Fibroblast of upper back skin (primary cell): ENCODE data around the gene ENDOV.

ENCODE experiments used
- DNase-seq: peaks from one replicate; pipeline ENCODE4 v3.0.0-alpha.2; 2013

Gene ENDOV

GRCh38 chr17:80416940-80417293 lies 1.9 kb downstream of the ENDOV start:
- no peak for DNase-seq

- DNase-seq = no peak
Measured at GRCh38 chr17:80418589-80418988, 3.6 kb downstream of the ENDOV start.

GRCh38 chr17:80419255-80419654 lies 4.3 kb downstream of the ENDOV start:
- no peak for DNase-seq

GRCh38 chr17:80421381-80422090 lies 6.6 kb downstream of the ENDOV start:
- DNase-seq = no peak

GRCh38 chr17:80422276-80422675 lies 7.3 kb downstream of the ENDOV start:
- no peak for DNase-seq

GRCh38 chr17:80422981-80423380 lies 8.0 kb downstream of the ENDOV start:
- no peak for DNase-seq

- DNase-seq = no peak
Measured at GRCh38 chr17:80423536-80424225, 8.7 kb downstream of the ENDOV start.

GRCh38 chr17:80424261-80424660 lies 9.3 kb downstream of the ENDOV start:
- no peak for DNase-seq

- DNase-seq = no peak
Measured at GRCh38 chr17:80424878-80425765, 10.2 kb downstream of the ENDOV start.

GRCh38 chr17:80425835-80426426 lies 11.0 kb downstream of the ENDOV start:
- DNase-seq = no peak

- DNase-seq = peak; percentile 59
Measured at GRCh38 chr17:80426671-80427326, 11.8 kb downstream of the ENDOV start.

- DNase-seq = no peak
Measured at GRCh38 chr17:80427366-80428282, 12.7 kb downstream of the ENDOV start.

- no peak for DNase-seq
Measured at GRCh38 chr17:80428363-80428762, 13.4 kb downstream of the ENDOV start.

GRCh38 chr17:80428796-80429195 lies 13.8 kb downstream of the ENDOV start:
- no peak for DNase-seq

- no peak for DNase-seq
Measured at GRCh38 chr17:80429356-80430275, 14.6 kb downstream of the ENDOV start.

GRCh38 chr17:80430446-80431245 lies 15.7 kb downstream of the ENDOV start:
- no peak for DNase-seq

- no peak for DNase-seq
Measured at GRCh38 chr17:80431246-80432195, 16.6 kb downstream of the ENDOV start.

- no peak for DNase-seq
Measured at GRCh38 chr17:80432350-80432955, 17.5 kb downstream of the ENDOV start.
